ENCODE measurements around the gene ETHE1. TPM values are rescaled to one million over a fixed set of nuclear protein-coding genes. Genes with fewer than 3 reads are reported as not detected.

Gene ETHE1
- total RNA-seq, 2 experiments from 2014 or later = 20.2 to 21.7 TPM

- H3K9me3 Mint-ChIP-seq = no peaks in the 10 kb centered on the region
- H3K27me3 Mint-ChIP-seq = no peaks in the 10 kb centered on the region
- CTCF ChIA-PET = no interaction called here
- no peak overlapping the region for H3K4me3 ChIP-seq (ENCODE audit: low read length)
- peak overlapping the region; percentile 9 for H3K4me3 Mint-ChIP-seq
- no peaks in the 10 kb centered on the region for H3K36me3 ChIP-seq (ENCODE audit: insufficient read depth, low read length)
- H3K4me1 ChIP-seq (ENCODE audit: insufficient read depth, low read length) = peaks cover 82% of the 10 kb centered on the region
- intact Hi-C loops (cut with DNase I, micrococcal nuclease) = loop anchor here in 1 of 2 experiments (10.0 kb wide), 1 partner anchor 288 kb away; the partner anchor contains the start of gene SMG9
- TF ChIP-seq, protein P1, sequence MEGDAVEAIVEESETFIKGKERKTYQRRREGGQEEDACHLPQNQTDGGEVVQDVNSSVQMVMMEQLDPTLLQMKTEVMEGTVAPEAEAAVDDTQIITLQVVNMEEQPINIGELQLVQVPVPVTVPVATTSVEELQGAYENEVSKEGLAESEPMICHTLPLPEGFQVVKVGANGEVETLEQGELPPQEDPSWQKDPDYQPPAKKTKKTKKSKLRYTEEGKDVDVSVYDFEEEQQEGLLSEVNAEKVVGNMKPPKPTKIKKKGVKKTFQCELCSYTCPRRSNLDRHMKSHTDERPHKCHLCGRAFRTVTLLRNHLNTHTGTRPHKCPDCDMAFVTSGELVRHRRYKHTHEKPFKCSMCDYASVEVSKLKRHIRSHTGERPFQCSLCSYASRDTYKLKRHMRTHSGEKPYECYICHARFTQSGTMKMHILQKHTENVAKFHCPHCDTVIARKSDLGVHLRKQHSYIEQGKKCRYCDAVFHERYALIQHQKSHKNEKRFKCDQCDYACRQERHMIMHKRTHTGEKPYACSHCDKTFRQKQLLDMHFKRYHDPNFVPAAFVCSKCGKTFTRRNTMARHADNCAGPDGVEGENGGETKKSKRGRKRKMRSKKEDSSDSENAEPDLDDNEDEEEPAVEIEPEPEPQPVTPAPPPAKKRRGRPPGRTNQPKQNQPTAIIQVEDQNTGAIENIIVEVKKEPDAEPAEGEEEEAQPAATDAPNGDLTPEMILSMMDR (IDR thresholded peaks at IDR 0.05) = no peak
- DNase-seq = no peak
- POLR2A ChIA-PET = no interaction called here
- peaks cover 73% of the 10 kb centered on the region for H3K4me1 Mint-ChIP-seq (ENCODE audit: low read depth)
- no peaks in the 10 kb centered on the region for H3K27me3 ChIP-seq (ENCODE audit: control insufficient read depth in 1 of 2, insufficient read depth in 2 of 2, low read length in 2 of 2)
- ATAC-seq (ENCODE audit: poor library complexity) = no peak
- no peaks in the 10 kb centered on the region for H3K9me3 ChIP-seq (ENCODE audit: control insufficient read depth in 1 of 2, insufficient read depth in 1 of 2, low read length in 2 of 2)
- H3K36me3 Mint-ChIP-seq (ENCODE audit: low read depth) = peaks cover 11% of the 10 kb centered on the region
- H3K27ac Mint-ChIP-seq = peak overlapping the region; percentile 92
- peak overlapping the region in 1 of 2 donors; percentile 84 for H3K27ac ChIP-seq (ENCODE audit: low read depth in 1 of 2, low read length in 2 of 2)
These were observed 59.7 kb downstream of the ETHE1 start for GRCh38 chr19:43467276-43467675.

DNA sequence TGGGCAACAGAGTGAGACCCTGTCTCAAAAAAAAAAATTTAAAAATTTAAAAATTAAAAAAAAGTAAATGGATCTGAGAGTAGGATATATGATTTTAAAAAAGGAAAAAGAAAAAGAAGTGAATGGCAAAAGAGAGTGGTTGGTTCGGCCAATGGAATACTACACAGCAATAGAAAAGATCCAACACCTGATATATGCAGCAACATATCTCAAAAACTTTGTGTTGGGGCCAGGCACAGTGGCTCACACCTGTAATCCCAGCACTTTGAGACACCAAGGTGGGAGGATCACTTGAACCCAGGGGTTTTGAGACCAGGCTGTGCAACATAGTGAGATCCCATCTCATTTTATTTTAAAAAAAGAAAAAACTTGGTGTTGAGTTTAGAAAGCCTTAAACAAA is 60.2 kb downstream of the ETHE1 start:
- peak overlapping the region; percentile 92 for H3K27ac Mint-ChIP-seq
- no peak overlapping the region for H3K27ac ChIP-seq (ENCODE audit: low read depth in 1 of 2, low read length in 2 of 2)
- TF ChIP-seq, protein P1 (IDR thresholded peaks at IDR 0.05) = no peak
- no peak overlapping the region for H3K4me3 ChIP-seq (ENCODE audit: low read length)
- ATAC-seq (ENCODE audit: poor library complexity) (no peak), DNase-seq (no peak)
- no peaks in the 10 kb centered on the region for H3K27me3 ChIP-seq (ENCODE audit: control insufficient read depth in 1 of 2, insufficient read depth in 2 of 2, low read length in 2 of 2)
- ChIA-PET CTCF (no interaction called here), POLR2A (interaction anchor here (0.9 kb wide), 1 partner anchor 37 kb away, joined by 4 read pairs; no protein-coding TSS in a partner anchor)
- no peaks in the 10 kb centered on the region for H3K9me3 Mint-ChIP-seq
- H3K9me3 ChIP-seq (ENCODE audit: control insufficient read depth in 1 of 2, insufficient read depth in 1 of 2, low read length in 2 of 2) = no peaks in the 10 kb centered on the region
- H3K36me3 ChIP-seq (ENCODE audit: insufficient read depth, low read length) = no peaks in the 10 kb centered on the region
- intact Hi-C loops (cut with DNase I, micrococcal nuclease) = loop anchor here in 1 of 2 experiments (10.0 kb wide), 1 partner anchor 288 kb away; the partner anchor contains the start of gene SMG9
- H3K4me1 ChIP-seq (ENCODE audit: insufficient read depth, low read length) = peaks cover 81% of the 10 kb centered on the region
- H3K27me3 Mint-ChIP-seq = no peaks in the 10 kb centered on the region
- peaks cover 11% of the 10 kb centered on the region for H3K36me3 Mint-ChIP-seq (ENCODE audit: low read depth)
- H3K4me1 Mint-ChIP-seq (ENCODE audit: low read depth) = peaks cover 78% of the 10 kb centered on the region
- no peak overlapping the region for H3K4me3 Mint-ChIP-seq

DNA sequence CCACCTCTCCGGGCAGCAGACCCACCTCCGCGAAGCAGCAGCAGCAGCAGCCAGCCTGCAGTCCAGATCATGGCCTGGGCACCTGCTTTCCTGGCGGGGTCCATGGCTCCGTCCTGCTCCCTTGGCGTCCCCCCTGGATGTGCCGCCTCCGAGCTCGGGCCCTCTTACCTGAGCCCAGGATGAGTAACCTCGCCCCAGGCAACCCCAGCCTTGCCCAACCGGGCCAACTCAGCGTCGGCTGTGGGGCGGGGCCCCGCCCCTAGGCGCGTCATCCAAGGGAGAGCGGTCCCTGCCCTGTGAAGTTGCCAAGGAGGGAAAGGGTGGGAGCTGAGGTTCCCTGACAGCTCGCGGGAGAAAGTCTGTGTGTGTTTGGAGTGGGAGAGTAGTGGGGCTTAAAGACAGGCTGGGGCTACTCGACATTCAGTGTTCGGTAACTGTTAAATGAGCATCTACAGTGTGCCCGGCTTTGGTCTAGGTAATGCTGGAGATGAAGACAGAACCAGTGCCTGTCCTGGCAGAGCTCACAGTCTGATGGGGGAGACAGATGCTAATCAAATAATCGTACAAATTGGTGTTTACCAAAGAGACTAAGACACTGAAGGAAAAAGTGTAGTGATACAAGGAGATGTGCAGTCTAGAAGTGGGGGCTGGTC is 61.4 kb downstream of the ETHE1 start, which contains the start of gene LYPD3:
TSS of gene LYPD3 (minus strand) at position 141 of the 653 bp plus-strand sequence. CDS start at position 104, 37 bp downstream.
- DNase-seq = peak in 4 of 14 experiments; percentile 28 to 67 (median 46)
- H3K4me3 ChIP-seq (ENCODE audit: low read length) = peak within 1 kb of the TSS; percentile 88

More for the DNA sequence above, 61.4 kb downstream of the ETHE1 start, which contains the start of gene LYPD3:
- Histone ChIP-seq H3K36me3 (ENCODE audit: insufficient read depth, low read length) (no peaks in the 10 kb centered on the region), H3K9me3 (ENCODE audit: control insufficient read depth in 1 of 2, insufficient read depth in 1 of 2, low read length in 2 of 2) (no peaks in the 10 kb centered on the region), H3K4me1 (ENCODE audit: insufficient read depth, low read length) (peaks cover 71% of the 10 kb centered on the region), H3K27me3 (ENCODE audit: control insufficient read depth in 1 of 2, insufficient read depth in 2 of 2, low read length in 2 of 2) (no peaks in the 10 kb centered on the region), H3K27ac (ENCODE audit: low read depth in 1 of 2, low read length in 2 of 2) (peak within 1 kb of the TSS; percentile 85 to 88)
- peaks cover 85% of the 10 kb centered on the region for H3K4me1 Mint-ChIP-seq (ENCODE audit: low read depth)
- ChIA-PET POLR2A (interaction anchor here (0.9 to 3.7 kb wide), 5 partner anchors 9 to 67 kb away, joined by 4 to 69 read pairs (median 44); partner anchors contain the start of gene ZNF575), CTCF (interaction anchor here (1.0 to 4.3 kb wide), 3 partner anchors 18 to 54 kb away, joined by 5 to 30 read pairs (median 24); no protein-coding TSS in a partner anchor)
- TF ChIP-seq, protein P1 (IDR thresholded peaks at IDR 0.05) = no peak
- H3K4me3 Mint-ChIP-seq = peak within 1 kb of the TSS; percentile 95
- ATAC-seq (ENCODE audit: poor library complexity) = no peak
- H3K9me3 Mint-ChIP-seq = no peaks in the 10 kb centered on the region
- H3K27me3 Mint-ChIP-seq = no peaks in the 10 kb centered on the region
- H3K27ac Mint-ChIP-seq = peak within 1 kb of the TSS; percentile 97
- peaks cover 11% of the 10 kb centered on the region for H3K36me3 Mint-ChIP-seq (ENCODE audit: low read depth)
- intact Hi-C loops (cut with DNase I, micrococcal nuclease) = loop anchor here in 1 of 2 experiments (10.0 kb wide), 1 partner anchor 289 kb away; the partner anchor contains the start of gene SMG9
